ENCODE data around the gene GAB2.

The GAB2 gene

GRCh38 chr11:78338702-78339101 lies 78.9 kb downstream of the GAB2 start:
- Histone ChIP-seq H3K4me3 (ENCODE audit: low read depth, low read length, poor library complexity, severe bottlenecking) (no peak overlapping the region), H4K20me1 (ENCODE audit: insufficient read depth, low read length) (no peaks in the 10 kb centered on the region), H3F3A (ENCODE audit: insufficient read depth, low read length) (no peaks in the 10 kb centered on the region), H3K4me2 (ENCODE audit: low read length) (no peak overlapping the region), H3K27me3 (ENCODE audit: insufficient read depth, low read length) (no peaks in the 10 kb centered on the region), H3K79me2 (ENCODE audit: insufficient read depth, low read length) (no peaks in the 10 kb centered on the region), H3K4me1 (ENCODE audit: insufficient read depth, low read length, severe bottlenecking) (no peaks in the 10 kb centered on the region), H3K9me3 (ENCODE audit: low read length) (no peaks in the 10 kb centered on the region), H3K27ac (ENCODE audit: low read depth, low read length, poor library complexity, severe bottlenecking) (no peak overlapping the region), H2AFZ (ENCODE audit: low read length) (no peak overlapping the region), H3K9ac (ENCODE audit: low read length) (no peak overlapping the region), H3K9me2 (ENCODE audit: low read depth, low read length) (no peaks in the 10 kb centered on the region), H3K36me3 (ENCODE audit: insufficient read depth, low read length) (no peaks in the 10 kb centered on the region)
- no peak for TF ChIP-seq CTCF (IDR thresholded peaks at IDR 0.05; ENCODE audit: low read length)
- no peak for TF ChIP-seq EZH2 (IDR thresholded peaks at IDR 0.05; ENCODE audit: borderline replicate concordance, low read length)

- H3K4me1 ChIP-seq (ENCODE audit: insufficient read depth, low read length, severe bottlenecking), result no peaks in the 10 kb centered on the region
- H3K9me2 ChIP-seq (ENCODE audit: low read depth, low read length), result no peaks in the 10 kb centered on the region
- H4K20me1 ChIP-seq (ENCODE audit: insufficient read depth, low read length), result no peaks in the 10 kb centered on the region
- no peaks in the 10 kb centered on the region for H3K27me3 ChIP-seq (ENCODE audit: insufficient read depth, low read length)
- H3K27ac ChIP-seq (ENCODE audit: low read depth, low read length, poor library complexity, severe bottlenecking), result no peak overlapping the region
- H2AFZ ChIP-seq (ENCODE audit: low read length), result no peak overlapping the region
- H3K36me3 ChIP-seq (ENCODE audit: insufficient read depth, low read length), result no peaks in the 10 kb centered on the region
- H3K79me2 ChIP-seq (ENCODE audit: insufficient read depth, low read length), result no peaks in the 10 kb centered on the region
- H3K9me3 ChIP-seq (ENCODE audit: low read length), result no peaks in the 10 kb centered on the region
- H3K4me2 ChIP-seq (ENCODE audit: low read length), result no peak overlapping the region
- H3K4me3 ChIP-seq (ENCODE audit: low read depth, low read length, poor library complexity, severe bottlenecking), result no peak overlapping the region
- H3K9ac ChIP-seq (ENCODE audit: low read length), result no peak overlapping the region
- H3F3A ChIP-seq (ENCODE audit: insufficient read depth, low read length), result no peaks in the 10 kb centered on the region
- TF ChIP-seq CTCF (IDR thresholded peaks at IDR 0.05; ENCODE audit: low read length) (no peak), EZH2 (IDR thresholded peaks at IDR 0.05; ENCODE audit: borderline replicate concordance, low read length) (no peak)
Measured at GRCh38 chr11:78338138-78338537, 79.5 kb downstream of the GAB2 start.

GRCh38 chr11:78337554-78337924 lies 80.1 kb downstream of the GAB2 start:
- H3K27ac ChIP-seq (ENCODE audit: low read depth, low read length, poor library complexity, severe bottlenecking), result no peak overlapping the region
- H3K79me2 ChIP-seq (ENCODE audit: insufficient read depth, low read length), result no peaks in the 10 kb centered on the region
- no peak overlapping the region for H3K4me3 ChIP-seq (ENCODE audit: low read depth, low read length, poor library complexity, severe bottlenecking)
- no peaks in the 10 kb centered on the region for H3K36me3 ChIP-seq (ENCODE audit: insufficient read depth, low read length)
- H3K9ac ChIP-seq (ENCODE audit: low read length), result no peak overlapping the region
- no peaks in the 10 kb centered on the region for H3K9me2 ChIP-seq (ENCODE audit: low read depth, low read length)
- H4K20me1 ChIP-seq (ENCODE audit: insufficient read depth, low read length), result no peaks in the 10 kb centered on the region
- no peaks in the 10 kb centered on the region for H3K9me3 ChIP-seq (ENCODE audit: low read length)
- no peaks in the 10 kb centered on the region for H3K27me3 ChIP-seq (ENCODE audit: insufficient read depth, low read length)
- no peaks in the 10 kb centered on the region for H3F3A ChIP-seq (ENCODE audit: insufficient read depth, low read length)
- no peak for TF ChIP-seq EZH2 (IDR thresholded peaks at IDR 0.05; ENCODE audit: borderline replicate concordance, low read length)
- TF ChIP-seq CTCF (IDR thresholded peaks at IDR 0.05; ENCODE audit: low read length), result no peak
- no peak overlapping the region for H3K4me2 ChIP-seq (ENCODE audit: low read length)
- H2AFZ ChIP-seq (ENCODE audit: low read length), result no peak overlapping the region
- H3K4me1 ChIP-seq (ENCODE audit: insufficient read depth, low read length, severe bottlenecking), result no peaks in the 10 kb centered on the region
